ENCODE results near the gene OR8J1. TPM values are rescaled to one million over a fixed set of nuclear protein-coding genes. Genes with fewer than 3 reads are reported as not detected.
"Not testable (repeated sequence)": the region's sequence is repeated elsewhere in the genome, so short reads cannot be mapped to it uniquely, and the experiment has no call there.

OR8J1 gene
- total and polyA plus RNA-seq, 2 experiments from 2014 or later: not detected

DNA sequence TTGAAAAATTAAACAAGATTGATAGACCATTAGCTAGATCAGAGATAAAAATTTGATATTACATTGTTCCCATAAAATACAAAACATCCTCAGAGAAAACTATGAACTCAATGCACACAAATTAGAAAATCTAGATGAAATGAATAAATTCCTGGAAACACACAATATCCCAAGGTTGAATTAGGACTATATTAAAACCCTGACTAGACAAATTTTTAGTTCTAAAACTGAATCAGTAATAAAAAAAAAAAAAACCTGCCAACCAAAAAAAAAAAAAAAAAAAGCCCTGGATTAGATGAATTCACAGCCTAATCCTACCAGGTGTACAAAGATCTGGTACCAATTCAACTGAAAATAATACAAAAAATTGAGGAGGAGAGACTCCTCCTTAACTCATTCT lies 13.8 kb upstream of the OR8J1 start:
- TF ChIP-seq, protein P1, sequence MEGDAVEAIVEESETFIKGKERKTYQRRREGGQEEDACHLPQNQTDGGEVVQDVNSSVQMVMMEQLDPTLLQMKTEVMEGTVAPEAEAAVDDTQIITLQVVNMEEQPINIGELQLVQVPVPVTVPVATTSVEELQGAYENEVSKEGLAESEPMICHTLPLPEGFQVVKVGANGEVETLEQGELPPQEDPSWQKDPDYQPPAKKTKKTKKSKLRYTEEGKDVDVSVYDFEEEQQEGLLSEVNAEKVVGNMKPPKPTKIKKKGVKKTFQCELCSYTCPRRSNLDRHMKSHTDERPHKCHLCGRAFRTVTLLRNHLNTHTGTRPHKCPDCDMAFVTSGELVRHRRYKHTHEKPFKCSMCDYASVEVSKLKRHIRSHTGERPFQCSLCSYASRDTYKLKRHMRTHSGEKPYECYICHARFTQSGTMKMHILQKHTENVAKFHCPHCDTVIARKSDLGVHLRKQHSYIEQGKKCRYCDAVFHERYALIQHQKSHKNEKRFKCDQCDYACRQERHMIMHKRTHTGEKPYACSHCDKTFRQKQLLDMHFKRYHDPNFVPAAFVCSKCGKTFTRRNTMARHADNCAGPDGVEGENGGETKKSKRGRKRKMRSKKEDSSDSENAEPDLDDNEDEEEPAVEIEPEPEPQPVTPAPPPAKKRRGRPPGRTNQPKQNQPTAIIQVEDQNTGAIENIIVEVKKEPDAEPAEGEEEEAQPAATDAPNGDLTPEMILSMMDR (IDR thresholded peaks at IDR 0.05; ENCODE audit: low read depth, low read length): no peak
- Histone ChIP-seq H3K9me3 (ENCODE audit: low read depth) (no peaks in the 10 kb centered on the region), H3K36me3 (no peaks in the 10 kb centered on the region), H3K27me3 (no peaks in the 10 kb centered on the region), H3K4me1 (ENCODE audit: low read depth) (no peaks in the 10 kb centered on the region), H3K27ac (no peak overlapping the region), H3K4me3 (no peak overlapping the region)
- DNase-seq (ENCODE audit: low read depth in 1 of 2, low spot score in 1 of 2): no peak

- TF ChIP-seq, protein P1 (IDR thresholded peaks at IDR 0.05; ENCODE audit: low read depth, low read length): no peak
- no peaks in the 10 kb centered on the region for H3K9me3 ChIP-seq (ENCODE audit: low read depth)
- no peak within 1 kb of the TSS for H3K4me3 ChIP-seq
- H3K4me1 ChIP-seq (ENCODE audit: low read depth): no peaks in the 10 kb centered on the region
- no peaks in the 10 kb centered on the region for H3K36me3 ChIP-seq
- H3K27me3 ChIP-seq: no peaks in the 10 kb centered on the region
- no peak for DNase-seq (ENCODE audit: low read depth in 1 of 2, low spot score in 1 of 2)
- no peak within 1 kb of the TSS for H3K27ac ChIP-seq
These were observed 8.4 kb upstream of the OR8J1 start, which contains the start of gene OR8K1 for GRCh38 chr11:56345739-56346138. Gene OR8K1 (plus strand): TSS chr11:56346039. CDS start chr11:56346039, 0 bp downstream.

DNA sequence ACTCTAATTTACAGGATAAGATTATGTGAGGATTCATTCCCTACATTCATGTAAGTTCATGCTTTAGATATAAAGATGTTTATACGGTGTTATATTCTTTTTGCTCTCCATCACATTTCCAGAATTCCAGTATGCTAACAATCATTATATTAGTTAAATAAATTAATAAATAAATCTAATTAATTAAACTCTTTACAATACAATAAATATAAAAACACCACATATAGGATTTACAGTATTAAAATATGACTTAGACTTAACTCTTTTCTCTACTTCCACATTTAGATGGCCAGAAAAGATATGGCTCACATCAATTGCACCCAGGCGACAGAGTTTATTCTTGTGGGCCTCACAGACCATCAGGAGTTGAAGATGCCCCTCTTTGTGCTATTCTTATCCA lies 21.2 kb downstream of the OR8J1 start, which contains the start of gene OR8U1:
Gene OR8U1 (plus strand): TSS at position 301 of the 400 bp plus-strand sequence. CDS start 0 bp downstream, at position 301.
- Histone ChIP-seq H3K4me1 (ENCODE audit: low read depth) (no peaks in the 10 kb centered on the region), H3K27ac (no peak within 1 kb of the TSS), H3K4me3 (no peak within 1 kb of the TSS), H3K9me3 (ENCODE audit: low read depth) (no peaks in the 10 kb centered on the region), H3K36me3 (no peaks in the 10 kb centered on the region), H3K27me3 (no peaks in the 10 kb centered on the region)
- no peak for DNase-seq (ENCODE audit: low read depth in 1 of 2, low spot score in 1 of 2)
- TF ChIP-seq, protein P1 (IDR thresholded peaks at IDR 0.05; ENCODE audit: low read depth, low read length): no peak

DNA sequence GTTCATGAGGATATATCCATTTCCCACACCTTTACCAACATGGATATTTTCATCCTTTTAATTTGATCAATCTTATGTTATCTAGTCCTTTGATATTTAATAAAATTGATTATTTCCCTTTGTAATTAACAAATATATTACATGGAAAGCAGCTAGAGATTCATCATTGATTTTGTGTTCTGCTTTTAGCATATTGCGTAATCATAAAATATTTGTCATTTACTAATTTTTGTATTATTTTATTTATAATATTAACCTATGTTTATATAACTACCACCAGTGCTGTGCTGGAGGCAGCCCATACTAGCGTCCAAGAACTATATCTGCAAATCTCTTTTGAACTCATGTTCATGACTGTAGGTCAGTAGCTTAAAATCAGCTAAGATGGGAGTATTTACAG lies 26.0 kb downstream of the OR8J1 start:
- no peaks in the 10 kb centered on the region for H3K27me3 ChIP-seq
- no peaks in the 10 kb centered on the region for H3K4me1 ChIP-seq (ENCODE audit: low read depth)
- H3K36me3 ChIP-seq: no peaks in the 10 kb centered on the region
- DNase-seq (ENCODE audit: low read depth in 1 of 2, low spot score in 1 of 2): no peak
- no peak overlapping the region for H3K27ac ChIP-seq
- no peak overlapping the region for H3K4me3 ChIP-seq
- TF ChIP-seq, protein P1 (IDR thresholded peaks at IDR 0.05; ENCODE audit: low read depth, low read length): no peak
- no peaks in the 10 kb centered on the region for H3K9me3 ChIP-seq (ENCODE audit: low read depth)

GRCh38 chr11:56394381-56394780 lies 40.3 kb downstream of the OR8J1 start:
- no peak overlapping the region for H3K4me3 ChIP-seq
- H3K27ac ChIP-seq: no peak overlapping the region
- DNase-seq (ENCODE audit: low read depth in 1 of 2, low spot score in 1 of 2): no peak
- no peaks in the 10 kb centered on the region for H3K36me3 ChIP-seq
- H3K9me3 ChIP-seq (ENCODE audit: low read depth): no peaks in the 10 kb centered on the region
- H3K4me1 ChIP-seq (ENCODE audit: low read depth): no peaks in the 10 kb centered on the region
- H3K27me3 ChIP-seq: no peaks in the 10 kb centered on the region
- TF ChIP-seq, protein P1 (IDR thresholded peaks at IDR 0.05; ENCODE audit: low read depth, low read length): no peak

- no peaks in the 10 kb centered on the region for H3K36me3 ChIP-seq
- TF ChIP-seq, protein P1 (IDR thresholded peaks at IDR 0.05; ENCODE audit: low read depth, low read length): no peak
- no peak for DNase-seq (ENCODE audit: low read depth in 1 of 2, low spot score in 1 of 2)
- no peak overlapping the region for H3K27ac ChIP-seq
- H3K27me3 ChIP-seq: no peaks in the 10 kb centered on the region
- no peaks in the 10 kb centered on the region for H3K4me1 ChIP-seq (ENCODE audit: low read depth)
- H3K9me3 ChIP-seq (ENCODE audit: low read depth): no peaks in the 10 kb centered on the region
- H3K4me3 ChIP-seq: no peak overlapping the region
These were observed 42.0 kb downstream of the OR8J1 start for GRCh38 chr11:56396047-56396446.

DNA sequence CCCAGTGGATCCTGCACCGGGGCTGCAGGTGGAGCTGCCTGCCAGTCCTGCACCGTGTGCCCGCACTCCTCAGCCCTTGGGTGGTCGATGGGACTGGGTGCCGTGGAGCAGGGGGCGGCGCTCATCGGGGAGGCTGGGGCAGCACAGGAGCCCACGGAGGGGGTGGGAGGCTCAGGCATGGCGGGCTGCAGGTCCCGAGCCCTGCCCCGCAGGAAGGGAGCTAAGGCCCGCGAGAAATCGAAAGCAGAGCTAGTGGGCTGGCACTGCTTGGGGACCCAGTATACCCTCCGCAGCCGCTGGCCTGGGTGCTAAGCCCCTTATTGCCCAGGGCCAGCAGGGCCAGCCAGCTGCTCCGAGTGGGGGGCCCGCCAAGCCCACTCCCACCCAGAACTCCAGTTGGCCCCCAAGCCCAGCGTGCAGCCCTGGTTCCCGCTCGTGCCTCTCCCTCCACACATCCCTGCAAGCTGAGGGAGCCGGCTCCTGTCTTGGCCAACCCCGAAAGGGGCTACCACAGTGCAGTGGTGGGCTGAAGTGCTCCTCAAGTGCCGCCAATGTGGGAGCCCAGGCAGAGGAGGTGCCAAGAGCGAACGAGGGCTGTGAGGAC lies 47.9 kb downstream of the OR8J1 start:
- not testable (repeated sequence) for H3K4me1 ChIP-seq (ENCODE audit: low read depth); H3K27ac ChIP-seq; H3K36me3 ChIP-seq; H3K4me3 ChIP-seq; DNase-seq (ENCODE audit: low read depth in 1 of 2, low spot score in 1 of 2); H3K27me3 ChIP-seq; H3K9me3 ChIP-seq (ENCODE audit: low read depth)

All from cardiac muscle cell (in vitro differentiated cells and primary cell).